Measurements from ENCODE around the gene CST6. TPM values are rescaled to one million over a fixed set of nuclear protein-coding genes. Genes with fewer than 3 reads are reported as not detected.

The CST6 gene
- total and polyA plus RNA-seq, 2 experiments from 2014 or later, result 4.2 to 8.3 TPM

DNA sequence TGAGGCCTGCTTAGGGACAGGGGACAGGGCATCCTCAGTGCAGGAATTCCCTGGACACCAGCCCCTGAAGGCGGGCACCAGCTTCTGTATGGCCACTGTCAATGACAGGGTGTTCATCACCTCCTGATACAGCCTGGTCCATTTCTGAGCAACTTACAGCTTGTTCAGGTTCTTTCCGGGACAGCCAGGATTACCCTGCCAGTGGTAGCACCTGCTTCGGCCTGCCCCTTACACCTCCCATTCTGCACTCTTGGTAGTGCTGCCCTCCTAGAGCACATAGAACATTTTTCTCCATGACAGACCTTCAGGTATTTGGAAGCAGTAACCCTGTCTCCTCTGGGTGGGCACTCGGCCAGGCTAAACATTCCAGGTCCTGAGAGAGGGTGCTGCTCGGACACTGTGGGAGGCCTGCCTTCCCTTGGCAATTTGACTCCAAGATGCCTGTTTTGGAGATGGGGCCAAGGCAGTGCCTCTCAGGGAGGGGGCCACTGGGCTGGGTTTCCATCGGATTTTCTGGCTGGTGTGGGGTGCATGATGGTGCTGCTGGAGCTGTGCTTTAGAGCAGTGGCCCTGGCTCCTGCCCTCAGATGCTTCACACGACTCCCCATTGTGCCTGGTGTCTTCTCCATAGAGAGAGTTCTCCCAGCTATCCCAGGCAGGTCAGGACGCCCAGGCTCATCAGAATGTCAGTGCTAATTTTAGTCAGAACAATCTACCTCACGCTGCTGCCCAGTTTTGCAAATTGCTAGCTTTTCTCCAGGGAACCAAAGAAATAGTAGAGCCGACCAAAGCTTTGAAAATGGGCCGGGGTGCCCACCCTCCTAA lies 35.9 kb downstream of the CST6 start (continued):
- no peak for TF ChIP-seq ZNF462 (CRISPR knock-in tag; IDR thresholded peaks at IDR 0.05)

DNA sequence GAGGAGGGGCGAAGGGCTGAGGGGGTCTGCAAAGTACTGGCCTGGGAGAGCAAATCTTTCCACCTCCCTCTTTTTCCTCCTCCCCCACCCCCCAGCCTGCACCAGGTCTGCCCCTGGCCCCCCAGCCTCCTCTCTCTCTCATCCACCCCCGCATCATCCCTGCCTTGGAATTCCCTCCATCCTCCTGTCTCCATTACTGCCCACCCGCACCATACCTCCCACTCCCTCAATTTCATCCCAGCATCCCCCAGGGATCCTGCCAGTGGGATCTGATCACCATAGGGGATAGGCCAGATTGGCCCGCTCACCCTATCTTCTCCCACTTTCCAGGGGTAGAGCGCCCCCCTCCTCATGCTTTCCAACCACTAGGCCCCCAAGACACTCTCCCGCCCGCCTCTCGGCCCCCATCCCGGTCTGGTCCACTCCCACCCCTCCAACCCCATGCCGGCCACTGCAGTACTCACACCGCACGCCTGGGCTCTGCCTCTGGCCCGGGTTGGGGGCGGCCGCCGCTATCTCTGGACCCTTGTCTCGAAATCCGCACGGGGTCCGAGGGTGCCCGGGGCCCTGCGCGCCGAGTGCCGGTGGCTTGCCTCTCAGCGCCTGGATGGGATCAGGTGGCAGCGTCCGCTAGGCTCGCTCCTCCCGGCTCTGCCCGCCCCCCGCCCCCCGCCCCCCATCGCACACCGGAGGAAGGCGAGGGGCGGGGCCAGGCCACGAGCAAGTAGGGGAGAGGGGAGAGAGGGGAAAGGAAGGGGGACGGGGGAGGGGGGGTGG lies 36.9 kb downstream of the CST6 start, which contains the start of gene GAL3ST3:
GAL3ST3 (minus strand) TSS at position 615 of the 777 bp plus-strand sequence. CDS start 3,746 bp downstream, outside the sequence.
- Histone ChIP-seq H3K27ac (ENCODE audit: low read depth) (no peak within 1 kb of the TSS), H4K20me1 (replicated peaks; ENCODE audit: insufficient read depth) (peaks cover 8% of the 10 kb centered on the region), H3K79me2 (replicated peaks; ENCODE audit: insufficient read depth) (peaks cover 19% of the 10 kb centered on the region), H3K4me2 (peak within 1 kb of the TSS; percentile 84), H2AFZ (peak within 1 kb of the TSS; percentile 86; the same call in 1 of the 2 replicates), H3K27me3 (ENCODE audit: insufficient read depth) (no peaks in the 10 kb centered on the region), H3F3A (replicated peaks; ENCODE audit: low read depth) (peaks cover 21% of the 10 kb centered on the region; the same call in 1 of the 2 replicates), H3K4me3 (peak within 1 kb of the TSS; percentile 81), H3K4me1 (ENCODE audit: insufficient read depth) (peaks cover 24% of the 10 kb centered on the region), H3K36me3 (ENCODE audit: insufficient read depth) (no peaks in the 10 kb centered on the region), H3K9me2 (ENCODE audit: insufficient read depth) (no peaks in the 10 kb centered on the region)
- ATAC-seq (peak; percentile 36), DNase-seq (ENCODE audit: low spot score) (peak; percentile 88)
- H3K27me3 Mint-ChIP-seq (ENCODE audit: insufficient read depth, low read depth, poor library complexity), result peaks cover 14% of the 10 kb centered on the region
- no peaks in the 10 kb centered on the region; the same call in 2 of the 3 replicates for H3K9me3 Mint-ChIP-seq
- no peak within 1 kb of the TSS for H3K27ac Mint-ChIP-seq
- H3K4me3 Mint-ChIP-seq, result peak within 1 kb of the TSS; percentile 87
- H3K36me3 Mint-ChIP-seq (ENCODE audit: low read depth), result peaks cover 26% of the 10 kb centered on the region
- H3K4me1 Mint-ChIP-seq, result peaks cover 50% of the 10 kb centered on the region
- TF ChIP-seq ZNF462 (CRISPR knock-in tag; IDR thresholded peaks at IDR 0.05), result no peak
- TF ChIP-seq CREB1 (CRISPR knock-in tag; IDR thresholded peaks at IDR 0.05; ENCODE audit: low read depth), result no peak
- TF ChIP-seq EZH2phosphoT487 (IDR thresholded peaks at IDR 0.05; ENCODE audit: unreplicated experiment), result no peak
- no peak for TF ChIP-seq JUNB (IDR thresholded peaks at IDR 0.05; ENCODE audit: unreplicated experiment)
- TF ChIP-seq POLR2AphosphoS5 (IDR thresholded peaks at IDR 0.05; ENCODE audit: low read depth), result peak; percentile 81
